KMS-11 (cell line): ENCODE results near the gene WNT10A.
A peak's percentile ranks its signal among the peaks of the same experiment; 100 is the strongest.

Experiments
- H2AFZ ChIP-seq: fragments of 200-600 bp; sonication (generic); 2 replicates; pipeline ENCODE4 v1.6.1; 2016; ENCODE audit warnings: antibody characterized with exemption, mixed run types, low read depth
- H3K27ac ChIP-seq: fragments of 200-600 bp; sonication (generic); 2 replicates; pipeline ENCODE4 v1.6.1; 2016; ENCODE audit warnings: mild to moderate bottlenecking, mixed run types
- H3K27me3 ChIP-seq: fragments of 200-600 bp; sonication (generic); 2 replicates; pipeline ENCODE4 v1.6.1; 2017; ENCODE audit warnings: mild to moderate bottlenecking, low read depth, mixed run types, moderate library complexity; ENCODE audit not compliant: insufficient read depth
- H3K36me3 ChIP-seq: fragments of 200-600 bp; sonication (generic); 2 replicates; pipeline ENCODE4 v1.6.1; 2017; ENCODE audit warnings: mild to moderate bottlenecking, mixed run types; ENCODE audit not compliant: insufficient read depth
- H3K4me1 ChIP-seq: fragments of 200-600 bp; sonication (generic); 2 replicates; pipeline ENCODE4 v1.6.1; 2016; ENCODE audit warnings: mild to moderate bottlenecking, low read depth, mixed run types; ENCODE audit not compliant: poor library complexity, severe bottlenecking
- H3K4me2 ChIP-seq: fragments of 200-600 bp; sonication (generic); 2 replicates; pipeline ENCODE4 v1.7.0; 2016; ENCODE audit warnings: mild to moderate bottlenecking, mixed run types
- H3K4me3 ChIP-seq: fragments of 200-600 bp; sonication (generic); IDR thresholded peaks from 2 replicates; pipeline ENCODE4 v1.6.1; 2017; ENCODE audit warnings: low read depth, low read length, mixed read lengths; ENCODE audit not compliant: insufficient read depth
- H3K79me2 ChIP-seq: fragments of 200-600 bp; sonication (generic); 2 replicates; pipeline ENCODE4 v1.6.1; 2016; ENCODE audit warnings: low read depth, mixed run types; ENCODE audit not compliant: insufficient read depth
- H3K9ac ChIP-seq: fragments of 200-600 bp; sonication (generic); 2 replicates; pipeline ENCODE4 v1.6.1; 2016; ENCODE audit warnings: mild to moderate bottlenecking, mixed run types
- H4K20me1 ChIP-seq: fragments of 200-600 bp; sonication (generic); 2 replicates; pipeline ENCODE4 v1.6.1; 2016; ENCODE audit warnings: mild to moderate bottlenecking, mixed run types; ENCODE audit not compliant: insufficient read depth
- CTCF ChIP-seq: fragments of 200-600 bp; sonication (generic); conservative IDR thresholded peaks from 2 replicates; pipeline ENCODE4 v1.6.1; 2017; ENCODE audit warnings: low read depth, mild to moderate bottlenecking, antibody characterized with exemption, low read length, moderate library complexity, mixed read lengths

Gene WNT10A

GRCh38 chr2:218885981-218886947, 5.6 kb downstream of the WNT10A start:
- H4K20me1 ChIP-seq = no peaks in the 10 kb centered on the region
- H2AFZ ChIP-seq = no peak overlapping the region
- TF ChIP-seq CTCF = no peak
- peaks cover 84% of the 10 kb centered on the region for H3K4me1 ChIP-seq
- no peak overlapping the region; the same call in 1 of the 2 replicates for H3K9ac ChIP-seq
- no peak overlapping the region for H3K4me3 ChIP-seq
- H3K79me2 ChIP-seq = peaks cover 35% of the 10 kb centered on the region
- H3K27ac ChIP-seq = peak overlapping the region; percentile 54
- H3K36me3 ChIP-seq = no peaks in the 10 kb centered on the region
- H3K4me2 ChIP-seq = peak overlapping the region; percentile 88
- H3K27me3 ChIP-seq = no peaks in the 10 kb centered on the region

- H3K9ac ChIP-seq = peak overlapping the region; percentile 5; the same call in 1 of the 2 replicates
- no peaks in the 10 kb centered on the region for H4K20me1 ChIP-seq
- H3K4me3 ChIP-seq = no peak overlapping the region
- H3K4me2 ChIP-seq = peak overlapping the region; percentile 69
- H2AFZ ChIP-seq = no peak overlapping the region
- H3K36me3 ChIP-seq = no peaks in the 10 kb centered on the region
- peak overlapping the region; percentile 54 for H3K27ac ChIP-seq
- no peak for TF ChIP-seq CTCF
- peaks cover 86% of the 10 kb centered on the region for H3K4me1 ChIP-seq
- H3K27me3 ChIP-seq = no peaks in the 10 kb centered on the region
- H3K79me2 ChIP-seq = peaks cover 27% of the 10 kb centered on the region; the same call in 1 of the 2 replicates
Observed at GRCh38 chr2:218887079-218887478, 6.4 kb downstream of the WNT10A start.

GRCh38 chr2:218888341-218888740, 7.7 kb downstream of the WNT10A start:
- Histone ChIP-seq H3K4me3 (no peak overlapping the region), H3K9ac (no peak overlapping the region), H3K4me1 (peaks cover 85% of the 10 kb centered on the region), H3K79me2 (peaks cover 16% of the 10 kb centered on the region; the same call in 1 of the 2 replicates), H3K27me3 (no peaks in the 10 kb centered on the region), H3K36me3 (no peaks in the 10 kb centered on the region), H2AFZ (no peak overlapping the region), H3K4me2 (no peak overlapping the region; the same call in 1 of the 2 replicates), H3K27ac (no peak overlapping the region; the same call in 1 of the 2 replicates), H4K20me1 (no peaks in the 10 kb centered on the region)
- no peak for TF ChIP-seq CTCF

GRCh38 chr2:218889937-218890336, 9.3 kb downstream of the WNT10A start:
- TF ChIP-seq CTCF = no peak
- Histone ChIP-seq H3K27me3 (no peaks in the 10 kb centered on the region), H3K4me3 (no peak overlapping the region), H4K20me1 (no peaks in the 10 kb centered on the region), H3K4me2 (no peak overlapping the region), H2AFZ (no peak overlapping the region), H3K36me3 (no peaks in the 10 kb centered on the region), H3K27ac (no peak overlapping the region), H3K4me1 (peaks cover 91% of the 10 kb centered on the region), H3K9ac (no peak overlapping the region), H3K79me2 (peaks cover 25% of the 10 kb centered on the region; the same call in 1 of the 2 replicates)
